Thoracic aorta (tissue), 2 donors: ENCODE data around the gene ASAP2. TPM values are rescaled to one million over a fixed set of nuclear protein-coding genes. Genes with fewer than 3 reads are reported as not detected.

Experiments used
- ATAC-seq: fragments of 150-250 bp; one replicate; pipeline ENCODE4 v1.8.0; 2017; ENCODE audit warnings: low read depth; ENCODE audit not compliant: insufficient number of reproducible peaks, low FRiP score
- DNase-seq: peaks from one replicate; pipeline ENCODE4 v3.0.0-alpha.2; 2020; ENCODE audit warnings: low spot score
- H3K27ac ChIP-seq, 2 donors: fragments of 200-600 bp; sonication (generic); 1 replicate in 1 of 2; 2 replicates in 1 of 2; pipeline ENCODE4 v1.5.1; 2016; ENCODE audit warnings: mild to moderate bottlenecking in 2 of 2, moderate library complexity in 2 of 2
- H3K27me3 ChIP-seq: fragments of 200-600 bp; sonication (generic); replicated peaks from 2 replicates; pipeline ENCODE4 v1.6.0; 2016; ENCODE audit warnings: mild to moderate bottlenecking; ENCODE audit not compliant: insufficient read depth
- H3K36me3 ChIP-seq: fragments of 200-600 bp; sonication (generic); one replicate; pipeline ENCODE4 v1.5.1; 2016
- H3K4me1 ChIP-seq, 2 donors: fragments of 200-600 bp; sonication (generic); 1 replicate in 1 of 2; 2 replicates in 1 of 2; pipeline versions ENCODE4 v1.5.1 to v1.6.0; 2016; ENCODE audit warnings: low read depth in 2 of 2, mild to moderate bottlenecking in 1 of 2; ENCODE audit not compliant: control insufficient read depth in 1 of 2
- H3K4me3 ChIP-seq: fragments of 200-600 bp; sonication (generic); 2 replicates; pipeline ENCODE4 v1.5.1; 2016; ENCODE audit warnings: mild to moderate bottlenecking
- H3K9me3 ChIP-seq: fragments of 200-600 bp; sonication (generic); 2 replicates; pipeline ENCODE4 v1.5.1; 2016
- CTCF ChIP-seq: fragments of 200-600 bp; sonication (generic); IDR thresholded peaks from one replicate; pipeline ENCODE4 v1.5.1; 2019; ENCODE audit warnings: antibody characterized with exemption
- total RNA-seq, 2 donors: library from RNA; depleted of rRNA; stranded (reverse); fragments of >200 nt; gene quantifications; one replicate each; pipeline versions ENCODE4 v1.1.0 to v1.2.3, GENCODE V29; 2016

The ASAP2 gene
- total RNA-seq, 2 donors from 2014 or later: 58.1 to 102 TPM

GRCh38 chr2:9441556-9441955 is 234.9 kb downstream of the ASAP2 start:
- no peak overlapping the region for H3K27ac ChIP-seq
- H3K4me1 ChIP-seq: no peaks in the 10 kb centered on the region
- DNase-seq: no peak
- H3K9me3 ChIP-seq: no peaks in the 10 kb centered on the region
- TF ChIP-seq CTCF: no peak
- ATAC-seq: no peak
- no peaks in the 10 kb centered on the region for H3K27me3 ChIP-seq
- peaks cover 39% of the 10 kb centered on the region for H3K36me3 ChIP-seq
- no peak overlapping the region for H3K4me3 ChIP-seq

- DNase-seq (no peak), ATAC-seq (no peak)
- Histone ChIP-seq H3K36me3 (peaks cover 26% of the 10 kb centered on the region), H3K4me3 (no peak overlapping the region), H3K9me3 (no peaks in the 10 kb centered on the region), H3K4me1 (no peaks in the 10 kb centered on the region), H3K27ac (no peak overlapping the region), H3K27me3 (no peaks in the 10 kb centered on the region)
- TF ChIP-seq CTCF: no peak
Observed at GRCh38 chr2:9443526-9443925, 236.9 kb downstream of the ASAP2 start.

GRCh38 chr2:9445089-9445488 is 238.5 kb downstream of the ASAP2 start:
- no peak for TF ChIP-seq CTCF
- Histone ChIP-seq H3K4me3 (no peak overlapping the region), H3K27me3 (no peaks in the 10 kb centered on the region), H3K4me1 (no peaks in the 10 kb centered on the region), H3K9me3 (no peaks in the 10 kb centered on the region), H3K27ac (no peak overlapping the region), H3K36me3 (peaks cover 26% of the 10 kb centered on the region)
- DNase-seq (no peak), ATAC-seq (no peak)

- H3K4me3 ChIP-seq: no peak overlapping the region
- peaks cover 24% of the 10 kb centered on the region for H3K36me3 ChIP-seq
- H3K4me1 ChIP-seq: no peaks in the 10 kb centered on the region
- no peak overlapping the region for H3K27ac ChIP-seq
- TF ChIP-seq CTCF: no peak
- H3K27me3 ChIP-seq: no peaks in the 10 kb centered on the region
- no peak for DNase-seq
- no peaks in the 10 kb centered on the region for H3K9me3 ChIP-seq
- ATAC-seq: no peak
Observed at GRCh38 chr2:9451231-9451630, 244.6 kb downstream of the ASAP2 start.

Other genes with a start within 250 kb of the ASAP2 start
- gene MBOAT2, start 203.1 kb upstream of the ASAP2 start, total RNA-seq: 10 to 100 TPM; 14.4 to 16.8 TPM
- gene ITGB1BP1, start 216.7 kb downstream of the ASAP2 start, total RNA-seq: 10 to 100 TPM; 38.7 to 64.4 TPM
- 10 to 100 TPM; 13.1 to 18.9 TPM for gene CPSF3, start 216.8 kb downstream of the ASAP2 start, total RNA-seq